ENCODE results near the gene ANKRD40.

DNA sequence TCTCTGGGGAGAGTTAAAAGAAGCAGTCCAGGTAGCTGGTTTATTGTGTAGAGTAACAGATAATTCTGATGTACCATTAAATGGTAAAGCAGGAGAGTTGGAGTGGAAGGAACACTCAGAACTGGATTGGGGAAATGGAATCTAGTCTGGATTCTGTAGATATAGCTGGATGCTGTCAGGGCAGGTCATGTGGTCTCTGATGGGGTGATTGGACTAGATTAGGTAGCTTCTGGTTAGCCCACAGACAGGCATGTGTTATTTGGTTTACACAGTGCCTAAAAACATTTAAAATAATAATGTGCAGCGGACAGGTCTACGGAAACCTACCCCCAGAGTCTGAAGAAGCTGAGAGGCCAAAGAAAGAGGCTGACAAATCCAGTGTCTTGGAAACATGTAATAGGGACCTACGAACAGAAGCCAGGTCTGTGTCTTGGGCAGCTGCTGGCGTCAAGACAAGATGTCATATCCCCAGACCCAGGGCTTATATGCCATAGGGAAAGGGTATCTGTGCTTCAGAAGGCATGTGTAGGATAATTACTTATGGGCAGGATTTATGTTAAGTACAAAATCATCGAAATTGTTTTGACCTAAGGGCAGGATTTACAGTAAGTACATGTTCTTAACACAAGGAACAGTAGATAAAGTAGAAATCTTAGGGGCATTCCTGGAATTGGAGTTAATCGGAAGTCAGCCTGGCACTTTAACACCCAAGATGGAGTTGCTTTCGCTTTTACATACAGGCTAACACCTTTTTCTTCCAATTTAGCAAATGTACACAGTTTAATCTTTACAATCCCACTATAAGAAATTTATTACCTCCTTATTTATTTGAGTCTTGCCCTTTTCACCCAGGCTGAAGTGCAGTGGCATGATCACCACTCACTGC, 24.1 kb upstream of the ANKRD40 start:
- TF ChIP-seq POLR2A (IDR thresholded peaks at IDR 0.05; ENCODE audit: low read length): no peak
- TF ChIP-seq GATA1 (IDR thresholded peaks at IDR 0.05; ENCODE audit: low read depth, low read length): no peak

Measured in erythroblast (primary cell).